Fibroblast of skin of left quadriceps (primary cell): ENCODE measurements around the gene COL28A1.
"Not testable (repeated sequence)": the region's sequence is repeated elsewhere in the genome, so short reads cannot be mapped to it uniquely, and the experiment has no call there.

Experiments
- DNase-seq, 2 experiments: peaks; one replicate each; pipeline ENCODE4 v3.0.0-alpha.2; 2013; ENCODE audit warnings: low read depth in 2 of 2

The COL28A1 gene

GRCh38 chr7:7517754-7518153 lies 17.9 kb downstream of the COL28A1 start:
- DNase-seq, result no peak

- DNase-seq, result no peak
Observed at GRCh38 chr7:7516662-7517061, 19.0 kb downstream of the COL28A1 start.

- DNase-seq, result no peak
Observed at GRCh38 chr7:7516156-7516555, 19.5 kb downstream of the COL28A1 start.

GRCh38 chr7:7512861-7513597 lies 22.6 kb downstream of the COL28A1 start:
- DNase-seq, result no peak

- peak in 1 of 2 experiments; percentile 24 for DNase-seq
Observed at GRCh38 chr7:7510794-7511193, 24.9 kb downstream of the COL28A1 start.

GRCh38 chr7:7505915-7506314 lies 29.8 kb downstream of the COL28A1 start:
- no peak for DNase-seq

- no peak for DNase-seq
Observed at GRCh38 chr7:7504910-7505704, 30.6 kb downstream of the COL28A1 start.

GRCh38 chr7:7499892-7500291 lies 35.8 kb downstream of the COL28A1 start:
- no peak for DNase-seq

- DNase-seq, result no peak
Observed at GRCh38 chr7:7498856-7499255, 36.8 kb downstream of the COL28A1 start.

- peak; percentile 36 to 48 for DNase-seq
Observed at GRCh38 chr7:7496311-7496710, 39.4 kb downstream of the COL28A1 start.

GRCh38 chr7:7495171-7495570 lies 40.5 kb downstream of the COL28A1 start:
- DNase-seq, result no peak

- DNase-seq, result no peak
Observed at GRCh38 chr7:7491044-7491443, 44.6 kb downstream of the COL28A1 start.

GRCh38 chr7:7490003-7490402 lies 45.7 kb downstream of the COL28A1 start:
- DNase-seq, result no peak

GRCh38 chr7:7489546-7489945 lies 46.1 kb downstream of the COL28A1 start:
- DNase-seq, result no peak

GRCh38 chr7:7486362-7486761 lies 49.3 kb downstream of the COL28A1 start:
- DNase-seq, result no peak

- DNase-seq, result no peak
Observed at GRCh38 chr7:7484072-7484471, 51.6 kb downstream of the COL28A1 start.

- DNase-seq, result no peak
Observed at GRCh38 chr7:7481802-7482201, 53.9 kb downstream of the COL28A1 start.

- no peak for DNase-seq
Observed at GRCh38 chr7:7479275-7479805, 56.3 kb downstream of the COL28A1 start.

GRCh38 chr7:7478569-7478968 lies 57.1 kb downstream of the COL28A1 start:
- DNase-seq, result no peak

- not testable (repeated sequence) for DNase-seq
Observed at GRCh38 chr7:7477641-7478040, 58.0 kb downstream of the COL28A1 start.

GRCh38 chr7:7476381-7476780 lies 59.3 kb downstream of the COL28A1 start:
- no peak for DNase-seq

GRCh38 chr7:7475601-7476000 lies 60.1 kb downstream of the COL28A1 start:
- no peak for DNase-seq

- DNase-seq, result no peak
Observed at GRCh38 chr7:7474436-7474835, 61.2 kb downstream of the COL28A1 start.
